ENCODE results near the gene SH3RF2. TPM values are rescaled to one million over a fixed set of nuclear protein-coding genes. Genes with fewer than 3 reads are reported as not detected.
A peak's percentile ranks its signal among the peaks of the same experiment; 100 is the strongest.

Gene SH3RF2
- total RNA-seq, 4 donors from 2014 or later: 39.6 to 118 (median 96.0) TPM

GRCh38 chr5:146039420-146039819, 103.0 kb downstream of the SH3RF2 start:
- Histone ChIP-seq H3K9me3 (no peaks in the 10 kb centered on the region), H3K4me1 (peaks cover 0 to 35% (median 0%) of the 10 kb centered on the region in 4 donors), H3K27me3 (no peaks in the 10 kb centered on the region), H3K27ac (peak overlapping the region in 2 of 4 donors; percentile 17 to 69), H3K36me3 (no peaks in the 10 kb centered on the region), H3K4me3 (no peak overlapping the region)
- no peak for DNase-seq
- TF ChIP-seq CTCF (IDR thresholded peaks at IDR 0.05): peak in 1 of 6 experiments; percentile 10
- TF ChIP-seq POLR2A (IDR thresholded peaks at IDR 0.05): no peak

GRCh38 chr5:146040527-146040926, 104.1 kb downstream of the SH3RF2 start:
- peak in 1 of 3 donors; percentile 43 for DNase-seq
- no peak for TF ChIP-seq CTCF (IDR thresholded peaks at IDR 0.05)
- peak overlapping the region in 2 of 4 donors; percentile 17 to 51 for H3K27ac ChIP-seq
- no peaks in the 10 kb centered on the region for H3K36me3 ChIP-seq
- no peak overlapping the region for H3K4me3 ChIP-seq
- no peaks in the 10 kb centered on the region for H3K27me3 ChIP-seq
- H3K4me1 ChIP-seq: peaks cover 0 to 35% (median 0%) of the 10 kb centered on the region in 4 donors
- H3K9me3 ChIP-seq: no peaks in the 10 kb centered on the region

- Histone ChIP-seq H3K27me3 (no peaks in the 10 kb centered on the region), H3K36me3 (no peaks in the 10 kb centered on the region), H3K27ac (peak overlapping the region in 1 of 4 donors; percentile 51), H3K4me3 (no peak overlapping the region), H3K4me1 (peaks cover 0 to 35% (median 0%) of the 10 kb centered on the region in 4 donors), H3K9me3 (no peaks in the 10 kb centered on the region)
- no peak for DNase-seq
- TF ChIP-seq POLR2A (IDR thresholded peaks at IDR 0.05) (no peak), CTCF (IDR thresholded peaks at IDR 0.05) (peak in 4 of 6 experiments; percentile 12 to 44 (median 34))
Observed at GRCh38 chr5:146041180-146041789, 104.9 kb downstream of the SH3RF2 start.

GRCh38 chr5:146042628-146043279, 106.4 kb downstream of the SH3RF2 start:
- H3K4me3 ChIP-seq: no peak overlapping the region
- H3K27me3 ChIP-seq: no peaks in the 10 kb centered on the region
- H3K27ac ChIP-seq: peak overlapping the region in 1 of 4 donors; percentile 58
- peaks cover 0 to 47% (median 0%) of the 10 kb centered on the region in 4 donors for H3K4me1 ChIP-seq
- no peaks in the 10 kb centered on the region for H3K36me3 ChIP-seq
- TF ChIP-seq CTCF (IDR thresholded peaks at IDR 0.05): no peak
- TF ChIP-seq POLR2A (IDR thresholded peaks at IDR 0.05): no peak
- DNase-seq: no peak
- no peaks in the 10 kb centered on the region for H3K9me3 ChIP-seq

- Histone ChIP-seq H3K27ac (no peak overlapping the region), H3K4me1 (peaks cover 0 to 51% (median 0%) of the 10 kb centered on the region in 4 donors), H3K9me3 (no peaks in the 10 kb centered on the region), H3K4me3 (no peak overlapping the region), H3K36me3 (no peaks in the 10 kb centered on the region), H3K27me3 (no peaks in the 10 kb centered on the region)
- no peak for DNase-seq
- no peak for TF ChIP-seq CTCF (IDR thresholded peaks at IDR 0.05)
- TF ChIP-seq POLR2A (IDR thresholded peaks at IDR 0.05): no peak
Observed at GRCh38 chr5:146043722-146044121, 107.3 kb downstream of the SH3RF2 start.
